Panc1 (cell line): Measurements from ENCODE around the gene GRK1.

Source experiments
- POLR2AphosphoS5 ChIP-seq: IDR thresholded peaks from 2 replicates; pipeline ENCODE4 v1.6.1; 2012; ENCODE audit warnings: mild to moderate bottlenecking, low read depth, low read length, moderate library complexity
- SIN3A ChIP-seq: IDR thresholded peaks from 2 replicates; pipeline ENCODE4 v1.6.1; 2012; ENCODE audit warnings: low read depth, mild to moderate bottlenecking, low read length, moderate library complexity, borderline replicate concordance; ENCODE audit not compliant: insufficient read depth
- TCF7L2 ChIP-seq: IDR thresholded peaks from 2 replicates; pipeline ENCODE4 v1.6.1; 2011; ENCODE audit warnings: mild to moderate bottlenecking, low read depth, low read length, inconsistent platforms
- TF ChIP-seq, protein P1 (sequence below): fragments of 450-650 bp; IDR thresholded peaks from 2 replicates; pipeline ENCODE4 v1.5.1; 2017; ENCODE audit warnings: mild to moderate bottlenecking
- TF ChIP-seq, protein P2 (sequence below), 2 experiments: IDR thresholded peaks; 2 replicates each; pipeline ENCODE4 v1.6.1; 2011 to 2012; ENCODE audit warnings: low read depth in 2 of 2, control low read depth in 1 of 2, low read length in 1 of 2, mild to moderate bottlenecking in 1 of 2, moderate library complexity in 1 of 2; ENCODE audit not compliant: insufficient read depth in 1 of 2

DNA sequence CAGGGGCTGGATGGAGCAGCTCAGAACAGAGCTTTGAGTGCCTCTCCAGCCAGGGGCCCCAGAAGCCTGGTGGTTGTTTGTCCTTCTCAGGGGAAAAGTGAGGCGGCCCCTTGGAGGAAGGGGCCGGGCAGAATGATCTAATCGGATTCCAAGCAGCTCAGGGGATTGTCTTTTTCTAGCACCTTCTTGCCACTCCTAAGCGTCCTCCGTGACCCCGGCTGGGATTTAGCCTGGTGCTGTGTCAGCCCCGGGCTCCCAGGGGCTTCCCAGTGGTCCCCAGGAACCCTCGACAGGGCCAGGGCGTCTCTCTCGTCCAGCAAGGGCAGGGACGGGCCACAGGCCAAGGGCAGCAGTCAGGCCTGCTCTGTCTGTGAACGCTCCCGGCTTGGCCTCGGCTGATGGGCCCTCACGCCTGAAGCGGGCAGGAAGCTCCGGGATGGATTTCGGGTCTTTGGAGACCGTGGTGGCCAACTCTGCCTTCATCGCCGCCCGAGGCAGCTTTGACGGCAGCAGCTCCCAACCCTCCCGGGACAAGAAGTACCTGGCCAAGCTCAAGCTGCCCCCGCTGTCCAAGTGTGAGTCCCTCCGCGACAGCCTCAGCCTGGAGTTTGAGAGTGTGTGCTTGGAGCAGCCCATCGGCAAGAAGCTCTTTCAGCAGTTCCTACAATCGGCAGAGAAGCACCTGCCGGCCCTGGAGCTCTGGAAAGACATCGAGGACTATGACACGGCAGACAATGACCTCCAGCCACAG is at the start of gene GRK1:
- TF ChIP-seq, protein P1, sequence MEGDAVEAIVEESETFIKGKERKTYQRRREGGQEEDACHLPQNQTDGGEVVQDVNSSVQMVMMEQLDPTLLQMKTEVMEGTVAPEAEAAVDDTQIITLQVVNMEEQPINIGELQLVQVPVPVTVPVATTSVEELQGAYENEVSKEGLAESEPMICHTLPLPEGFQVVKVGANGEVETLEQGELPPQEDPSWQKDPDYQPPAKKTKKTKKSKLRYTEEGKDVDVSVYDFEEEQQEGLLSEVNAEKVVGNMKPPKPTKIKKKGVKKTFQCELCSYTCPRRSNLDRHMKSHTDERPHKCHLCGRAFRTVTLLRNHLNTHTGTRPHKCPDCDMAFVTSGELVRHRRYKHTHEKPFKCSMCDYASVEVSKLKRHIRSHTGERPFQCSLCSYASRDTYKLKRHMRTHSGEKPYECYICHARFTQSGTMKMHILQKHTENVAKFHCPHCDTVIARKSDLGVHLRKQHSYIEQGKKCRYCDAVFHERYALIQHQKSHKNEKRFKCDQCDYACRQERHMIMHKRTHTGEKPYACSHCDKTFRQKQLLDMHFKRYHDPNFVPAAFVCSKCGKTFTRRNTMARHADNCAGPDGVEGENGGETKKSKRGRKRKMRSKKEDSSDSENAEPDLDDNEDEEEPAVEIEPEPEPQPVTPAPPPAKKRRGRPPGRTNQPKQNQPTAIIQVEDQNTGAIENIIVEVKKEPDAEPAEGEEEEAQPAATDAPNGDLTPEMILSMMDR = no peak
- TF ChIP-seq, protein P2, sequence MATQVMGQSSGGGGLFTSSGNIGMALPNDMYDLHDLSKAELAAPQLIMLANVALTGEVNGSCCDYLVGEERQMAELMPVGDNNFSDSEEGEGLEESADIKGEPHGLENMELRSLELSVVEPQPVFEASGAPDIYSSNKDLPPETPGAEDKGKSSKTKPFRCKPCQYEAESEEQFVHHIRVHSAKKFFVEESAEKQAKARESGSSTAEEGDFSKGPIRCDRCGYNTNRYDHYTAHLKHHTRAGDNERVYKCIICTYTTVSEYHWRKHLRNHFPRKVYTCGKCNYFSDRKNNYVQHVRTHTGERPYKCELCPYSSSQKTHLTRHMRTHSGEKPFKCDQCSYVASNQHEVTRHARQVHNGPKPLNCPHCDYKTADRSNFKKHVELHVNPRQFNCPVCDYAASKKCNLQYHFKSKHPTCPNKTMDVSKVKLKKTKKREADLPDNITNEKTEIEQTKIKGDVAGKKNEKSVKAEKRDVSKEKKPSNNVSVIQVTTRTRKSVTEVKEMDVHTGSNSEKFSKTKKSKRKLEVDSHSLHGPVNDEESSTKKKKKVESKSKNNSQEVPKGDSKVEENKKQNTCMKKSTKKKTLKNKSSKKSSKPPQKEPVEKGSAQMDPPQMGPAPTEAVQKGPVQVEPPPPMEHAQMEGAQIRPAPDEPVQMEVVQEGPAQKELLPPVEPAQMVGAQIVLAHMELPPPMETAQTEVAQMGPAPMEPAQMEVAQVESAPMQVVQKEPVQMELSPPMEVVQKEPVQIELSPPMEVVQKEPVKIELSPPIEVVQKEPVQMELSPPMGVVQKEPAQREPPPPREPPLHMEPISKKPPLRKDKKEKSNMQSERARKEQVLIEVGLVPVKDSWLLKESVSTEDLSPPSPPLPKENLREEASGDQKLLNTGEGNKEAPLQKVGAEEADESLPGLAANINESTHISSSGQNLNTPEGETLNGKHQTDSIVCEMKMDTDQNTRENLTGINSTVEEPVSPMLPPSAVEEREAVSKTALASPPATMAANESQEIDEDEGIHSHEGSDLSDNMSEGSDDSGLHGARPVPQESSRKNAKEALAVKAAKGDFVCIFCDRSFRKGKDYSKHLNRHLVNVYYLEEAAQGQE (IDR thresholded peaks at IDR 0.05; ENCODE audit: insufficient read depth in 1 of 2, low read depth in 2 of 2, low read length in 1 of 2) = no peak
- TF ChIP-seq POLR2AphosphoS5 (no peak), TCF7L2 (no peak), SIN3A (no peak)
